HCEC 1CT (cell line): ENCODE results near the gene MCTP1.

ENCODE experiments used
- DNase-seq: peaks from one replicate; pipeline ENCODE4 v3.0.0-alpha.2; 2017

MCTP1 gene

GRCh38 chr5:95113489-95113888 is 171.4 kb downstream of the MCTP1 start:
- peak; percentile 70 for DNase-seq

- no peak for DNase-seq
Measured at GRCh38 chr5:95111141-95111540, 173.8 kb downstream of the MCTP1 start.

GRCh38 chr5:95110118-95110517 is 174.8 kb downstream of the MCTP1 start:
- no peak for DNase-seq

GRCh38 chr5:95107138-95107537 is 177.8 kb downstream of the MCTP1 start:
- no peak for DNase-seq

GRCh38 chr5:95105638-95106037 is 179.3 kb downstream of the MCTP1 start:
- DNase-seq, result no peak

- no peak for DNase-seq
Measured at GRCh38 chr5:95102687-95103086, 182.2 kb downstream of the MCTP1 start.

- DNase-seq, result no peak
Measured at GRCh38 chr5:95102080-95102479, 182.8 kb downstream of the MCTP1 start.

- no peak for DNase-seq
Measured at GRCh38 chr5:95100551-95100950, 184.3 kb downstream of the MCTP1 start.

- no peak for DNase-seq
Measured at GRCh38 chr5:95098012-95098411, 186.9 kb downstream of the MCTP1 start.

GRCh38 chr5:95093211-95093610 is 191.7 kb downstream of the MCTP1 start:
- DNase-seq, result no peak

GRCh38 chr5:95090774-95091173 is 194.1 kb downstream of the MCTP1 start:
- no peak for DNase-seq

GRCh38 chr5:95087816-95088317 is 197.0 kb downstream of the MCTP1 start:
- no peak for DNase-seq

GRCh38 chr5:95086927-95087815 is 197.7 kb downstream of the MCTP1 start:
- no peak for DNase-seq

- DNase-seq, result peak; percentile 41
Measured at GRCh38 chr5:95084757-95085156, 200.1 kb downstream of the MCTP1 start.

- peak; percentile 35 for DNase-seq
Measured at GRCh38 chr5:95083606-95084005, 201.3 kb downstream of the MCTP1 start.

- peak; percentile 61 for DNase-seq
Measured at GRCh38 chr5:95081982-95082381, 202.9 kb downstream of the MCTP1 start.

- peak; percentile 97 for DNase-seq
Measured at GRCh38 chr5:95081500-95081960, 203.4 kb downstream of the MCTP1 start.

GRCh38 chr5:95080441-95080840 is 204.5 kb downstream of the MCTP1 start:
- DNase-seq, result peak; percentile 24

- peak; percentile 32 for DNase-seq
Measured at GRCh38 chr5:95080030-95080429, 204.9 kb downstream of the MCTP1 start.

- DNase-seq, result no peak
Measured at GRCh38 chr5:95078868-95079267, 206.0 kb downstream of the MCTP1 start.

GRCh38 chr5:95076395-95077185 is 208.3 kb downstream of the MCTP1 start:
- DNase-seq, result peak; percentile 40

GRCh38 chr5:95075111-95075510 is 209.8 kb downstream of the MCTP1 start:
- DNase-seq, result no peak

GRCh38 chr5:95072281-95072680 is 212.6 kb downstream of the MCTP1 start:
- DNase-seq, result no peak

GRCh38 chr5:95070866-95071265 is 214.0 kb downstream of the MCTP1 start:
- DNase-seq, result no peak
